IMR-90 (cell line): ENCODE data around the gene NEMF. TPM values are rescaled to one million over a fixed set of nuclear protein-coding genes. Genes with fewer than 3 reads are reported as not detected.
A peak's percentile ranks its signal among the peaks of the same experiment; 100 is the strongest.

ENCODE experiments used
- ATAC-seq: fragments of 200-7000 bp; cut with Tn5 transposase; 2 replicates; pipeline ENCODE4 v1.9.1; 2020; ENCODE audit warnings: low read depth, mild to moderate bottlenecking, moderate library complexity
- BruUV-seq: library from RNA; stranded (reverse); fragments of 400-500 nt; replicated peaks from 2 replicates; lab custom pipeline; 2021; lab: Mats Ljungman, UMichigan
- CTCF ChIA-PET: fragments of 300-600 bp; formaldehyde crosslinking; extraction: SDS; loops from one replicate; lab custom pipeline; 2021; ENCODE audit warnings: antibody characterized with exemption; lab: Yijun Ruan, JAX
- POLR2A ChIA-PET: fragments of 300-600 bp; sonication (Branson Sonifier 250); formaldehyde crosslinking; loops from one replicate; lab custom pipeline; 2022; ENCODE audit warnings: antibody characterized with exemption; ENCODE audit not compliant: unreplicated experiment; lab: Charles Lee
- DNase-seq: peaks from one replicate; pipeline ENCODE4 v3.0.0; 2013
- H2AFZ ChIP-seq: replicated peaks from 2 replicates; pipeline ENCODE3; 2013; ENCODE audit warnings: low read length, mild to moderate bottlenecking; ENCODE audit not compliant: poor library complexity
- H2AK5ac ChIP-seq: 2 replicates; pipeline ENCODE4 v1.6.1; 2013; ENCODE audit warnings: low read depth, low read length, inconsistent platforms
- H2AK9ac ChIP-seq: replicated peaks from 2 replicates; pipeline ENCODE3; 2013; ENCODE audit warnings: mild to moderate bottlenecking, low read depth, low read length, moderate library complexity; ENCODE audit not compliant: poor library complexity
- H2BK120ac ChIP-seq: 2 replicates; pipeline ENCODE4 v1.6.1; 2013; ENCODE audit warnings: low read depth, low read length, inconsistent platforms
- H2BK15ac ChIP-seq: 3 replicates; pipeline ENCODE4 v1.6.1; 2013; ENCODE audit warnings: low read depth, low read length, inconsistent platforms
- H2BK20ac ChIP-seq: 2 replicates; pipeline ENCODE4 v1.6.1; 2013; ENCODE audit warnings: low read depth, mild to moderate bottlenecking, inconsistent platforms, low read length, moderate library complexity
- H2BK5ac ChIP-seq: 2 replicates; pipeline ENCODE4 v1.6.1; 2013; ENCODE audit warnings: mild to moderate bottlenecking, low read depth, low read length, inconsistent platforms; ENCODE audit not compliant: poor library complexity, severe bottlenecking
- H3K14ac ChIP-seq: replicated peaks from 2 replicates; pipeline ENCODE4 v1.6.1; 2013; ENCODE audit warnings: low read depth, low read length, inconsistent platforms
- H3K18ac ChIP-seq: 2 replicates; pipeline ENCODE4 v1.6.1; 2013; ENCODE audit warnings: low read depth, low read length, control low read depth
- H3K23ac ChIP-seq: 2 replicates; pipeline ENCODE4 v1.6.1; 2013; ENCODE audit warnings: low read depth, low read length, inconsistent platforms
- H3K27ac ChIP-seq: 2 replicates; pipeline ENCODE4 v1.5.1; 2013; ENCODE audit warnings: mild to moderate bottlenecking, control low read depth, low read length; ENCODE audit not compliant: insufficient read depth
- H3K27me3 ChIP-seq: 2 replicates; pipeline ENCODE4 v1.6.1; 2013; ENCODE audit warnings: low read length; ENCODE audit not compliant: control insufficient read depth, insufficient read depth
- H3K36me3 ChIP-seq: 2 replicates; pipeline ENCODE4 v1.6.1; 2013; ENCODE audit warnings: low read length, mixed read lengths; ENCODE audit not compliant: control insufficient read depth, insufficient read depth
- H3K4ac ChIP-seq: 2 replicates; pipeline ENCODE4 v1.6.1; 2013; ENCODE audit warnings: low read depth, low read length, inconsistent platforms
- H3K4me1 ChIP-seq: 2 replicates; pipeline ENCODE4 v1.6.1; 2013; ENCODE audit warnings: low read length, mixed read lengths; ENCODE audit not compliant: control insufficient read depth, insufficient read depth
- H3K4me2 ChIP-seq: 2 replicates; pipeline ENCODE4 v1.6.1; 2013; ENCODE audit warnings: low read depth, mild to moderate bottlenecking, control low read depth, low read length, moderate library complexity
- H3K4me3 ChIP-seq: 2 replicates; pipeline ENCODE4 v1.5.1; 2013; ENCODE audit warnings: low read depth, mild to moderate bottlenecking, control low read depth, low read length, moderate library complexity; ENCODE audit not compliant: insufficient read depth
- H3K56ac ChIP-seq: 2 replicates; pipeline ENCODE4 v1.6.1; 2013; ENCODE audit warnings: low read length, inconsistent platforms; ENCODE audit not compliant: insufficient read depth; ENCODE audit errors: extremely low read depth
- H3K79me1 ChIP-seq, 2 experiments: 2 replicates each; pipeline ENCODE4 v1.6.1; 2013; ENCODE audit warnings: low read length in 2 of 2, inconsistent platforms in 1 of 2, low read depth in 1 of 2
- H3K9ac ChIP-seq: 2 replicates; pipeline ENCODE4 v1.6.1; 2013; ENCODE audit warnings: low read depth, low read length, control low read depth
- H3K9me1 ChIP-seq: 2 replicates; pipeline ENCODE4 v1.6.1; 2013; ENCODE audit warnings: low read length, inconsistent platforms; ENCODE audit not compliant: insufficient read depth
- H3K9me3 ChIP-seq: 2 replicates; pipeline ENCODE4 v1.6.1; 2013; ENCODE audit warnings: low read length; ENCODE audit not compliant: control insufficient read depth, insufficient read depth
- H4K20me1 ChIP-seq: 2 replicates; pipeline ENCODE4 v1.6.1; 2013; ENCODE audit warnings: low read length, inconsistent platforms; ENCODE audit not compliant: insufficient read depth
- H4K5ac ChIP-seq: 2 replicates; pipeline ENCODE4 v1.6.1; 2013; ENCODE audit warnings: mild to moderate bottlenecking, low read depth, low read length, control low read depth
- H4K8ac ChIP-seq, 2 experiments: 2 replicates each; pipeline ENCODE4 v1.6.1; 2013; ENCODE audit warnings: low read depth in 2 of 2, low read length in 2 of 2, control low read depth in 1 of 2, inconsistent platforms in 1 of 2
- H4K91ac ChIP-seq: 2 replicates; pipeline ENCODE4 v1.6.1; 2013; ENCODE audit warnings: low read depth, low read length, inconsistent platforms; ENCODE audit not compliant: insufficient read depth
- POLR2A ChIP-seq: IDR thresholded peaks from 2 replicates; pipeline ENCODE4 v1.6.1; 2012; ENCODE audit warnings: mild to moderate bottlenecking, low read depth, low read length
- RCOR1 ChIP-seq: IDR thresholded peaks from 2 replicates; pipeline ENCODE4 v1.6.1; 2012; ENCODE audit warnings: mild to moderate bottlenecking, low read length, improper control_type of control experiment; ENCODE audit not compliant: insufficient replicate concordance
- RFX5 ChIP-seq: IDR thresholded peaks from 2 replicates; pipeline ENCODE4 v1.8.0; 2012; ENCODE audit warnings: low read depth, mild to moderate bottlenecking, low read length, moderate library complexity
- WGBS, 2 experiments: methylation state at CpG; one replicate each; pipeline versions ENCODE4 v1.1.5 to v1.1.7; 2013; ENCODE audit warnings: missing lambda C conversion rate in 2 of 2; ENCODE audit not compliant: insufficient read length in 1 of 2; ENCODE audit errors: extremely low coverage in 2 of 2; 5-methylcytosine and 5-hydroxymethylcytosine counted together
- dilution Hi-C: fragments of 300-500 bp; cut with HindIII; formaldehyde crosslinking; loops from one replicate; pipeline ENCODE4 v1.14.3; 2018; ENCODE audit warnings: low sequenced_read_pairs; ENCODE audit not compliant: unreplicated experiment
- in situ Hi-C: fragments of 300-500 bp; cut with MboI; formaldehyde crosslinking; loops from 3 replicates; pipeline ENCODE4 v1.14.3; 2019; ENCODE audit warnings: low sequenced_read_pairs, inconsistent platforms, mixed read lengths
- intact Hi-C: fragments of 100-400 bp; cut with micrococcal nuclease; formaldehyde crosslinking; loops from 2 replicates; pipeline ENCODE4 v1.10.0; 2022
- polyA plus RNA-seq, 3 experiments: library from polyadenylated mRNA; depleted of rRNA; stranded (reverse); fragments of >200 nt; gene quantifications; 2 replicates each; pipeline ENCODE4 v1.2.3, GENCODE V29; 2012; ENCODE audit warnings: low replicate concordance in 1 of 3
- total RNA-seq: library from RNA; depleted of rRNA; stranded (reverse); fragments of >200 nt; gene quantifications from 2 replicates; pipeline ENCODE4 v1.2.3, GENCODE V29; 2012
- TF ChIP-seq, protein P1 (sequence below): conservative IDR thresholded peaks from 2 replicates; pipeline ENCODE4 v1.5.1; 2012; ENCODE audit warnings: mild to moderate bottlenecking, low read depth, low read length, improper control_type of control experiment

Gene NEMF
- total and polyA plus RNA-seq, 2 of the 4 experiments (the other 2 are of a cell fraction) = 19.5 to 30.5 TPM

DNA sequence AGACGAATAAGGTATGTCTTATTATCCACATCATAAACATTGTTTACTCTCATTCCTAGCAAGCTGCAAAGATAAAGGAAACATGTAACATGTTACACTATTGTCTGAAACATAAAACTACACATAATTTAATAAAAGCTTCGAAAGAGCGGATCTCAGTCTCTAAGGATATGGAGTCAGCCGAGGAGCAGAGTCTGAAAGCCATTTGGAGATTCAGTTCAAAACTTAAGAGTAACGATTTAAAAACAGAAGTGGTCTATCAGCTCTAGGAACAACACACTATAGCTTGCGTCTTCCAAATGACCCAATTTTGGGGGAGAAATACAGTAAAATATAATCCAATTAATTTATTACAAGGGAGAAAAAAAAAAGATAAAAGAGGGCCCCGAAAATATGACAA lies 775 bp downstream of the NEMF start:
- Histone ChIP-seq H2AFZ (no peak overlapping the region), H4K91ac (no peak overlapping the region), H3K4ac (no peak overlapping the region), H3K9me1 (no peaks in the 10 kb centered on the region), H2BK15ac (no peak overlapping the region), H3K18ac (no peak overlapping the region), H3K14ac (0 out of 2 replicates have a peak overlapping the region, but pooled peaks have one; percentile 22), H2BK120ac (no peak overlapping the region), H3K4me3 (peak overlapping the region; percentile 89), H3K23ac (peak overlapping the region; percentile 64; the same call in 1 of the 2 replicates), H3K4me2 (peak overlapping the region; percentile 94), H3K27ac (no peak overlapping the region), H3K56ac (peak overlapping the region; percentile 94; the same call in 1 of the 2 replicates), H3K4me1 (no peaks in the 10 kb centered on the region), H2AK5ac (no peak overlapping the region; the same call in 1 of the 2 replicates), H2AK9ac (no peak overlapping the region), H2BK20ac (no peak overlapping the region), H2BK5ac (no peak overlapping the region), H4K20me1 (no peaks in the 10 kb centered on the region; the same call in 1 of the 2 replicates), H4K5ac (no peak overlapping the region), H3K36me3 (peaks cover 7% of the 10 kb centered on the region), H3K9me3 (no peaks in the 10 kb centered on the region), H4K8ac (peak overlapping the region; percentile 80 to 99; a peak in 3 of 4 replicates), H3K27me3 (no peaks in the 10 kb centered on the region), H3K9ac (peak overlapping the region; percentile 99), H3K79me1 (peaks cover 7 to 22% of the 10 kb centered on the region in 2 experiments)
- intact Hi-C loops = loop anchor here (5.0 kb wide), 1 partner anchor 220 kb away; no protein-coding TSS in a partner anchor
- TF ChIP-seq RCOR1 = no peak
- TF ChIP-seq, protein P1, sequence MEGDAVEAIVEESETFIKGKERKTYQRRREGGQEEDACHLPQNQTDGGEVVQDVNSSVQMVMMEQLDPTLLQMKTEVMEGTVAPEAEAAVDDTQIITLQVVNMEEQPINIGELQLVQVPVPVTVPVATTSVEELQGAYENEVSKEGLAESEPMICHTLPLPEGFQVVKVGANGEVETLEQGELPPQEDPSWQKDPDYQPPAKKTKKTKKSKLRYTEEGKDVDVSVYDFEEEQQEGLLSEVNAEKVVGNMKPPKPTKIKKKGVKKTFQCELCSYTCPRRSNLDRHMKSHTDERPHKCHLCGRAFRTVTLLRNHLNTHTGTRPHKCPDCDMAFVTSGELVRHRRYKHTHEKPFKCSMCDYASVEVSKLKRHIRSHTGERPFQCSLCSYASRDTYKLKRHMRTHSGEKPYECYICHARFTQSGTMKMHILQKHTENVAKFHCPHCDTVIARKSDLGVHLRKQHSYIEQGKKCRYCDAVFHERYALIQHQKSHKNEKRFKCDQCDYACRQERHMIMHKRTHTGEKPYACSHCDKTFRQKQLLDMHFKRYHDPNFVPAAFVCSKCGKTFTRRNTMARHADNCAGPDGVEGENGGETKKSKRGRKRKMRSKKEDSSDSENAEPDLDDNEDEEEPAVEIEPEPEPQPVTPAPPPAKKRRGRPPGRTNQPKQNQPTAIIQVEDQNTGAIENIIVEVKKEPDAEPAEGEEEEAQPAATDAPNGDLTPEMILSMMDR = no peak
- no peak for TF ChIP-seq RFX5
- TF ChIP-seq POLR2A = no peak
- in situ Hi-C loops = no loop called here
- ATAC-seq = no peak
- ChIA-PET POLR2A (interaction anchor here (0.6 kb wide), 1 partner anchor 309 kb away, joined by 6 read pairs; no protein-coding TSS in a partner anchor), CTCF (interaction anchor here (0.6 to 3.2 kb wide), 7 partner anchors 10 to 253 kb away, joined by 3 to 41 read pairs (median 4); no protein-coding TSS in a partner anchor)
- no CpG with 5 or more reads among the region's 7 CpGs for WGBS, 2 experiments
- dilution Hi-C loops = loop anchor here (25.0 kb wide), 1 partner anchor 135 kb away; no protein-coding TSS in a partner anchor
- no peak for DNase-seq
- no TSS peak for BruUV-seq
